Activated CD4-positive, alpha-beta T cell treated with anti-CD3 and anti-CD28 coated beads for 1 hour (primary cell): Measurements from ENCODE around the gene CCRL2.
"Not testable (repeated sequence)": the region's sequence is repeated elsewhere in the genome, so short reads cannot be mapped to it uniquely, and the experiment has no call there.

Experiments used
- DNase-seq: peaks from one replicate; pipeline ENCODE4 v3.0.0-alpha.2; 2020

Gene CCRL2

GRCh38 chr3:46380471-46381221 lies 26.4 kb upstream of the CCRL2 start:
- no peak for DNase-seq

- no peak for DNase-seq
Observed at GRCh38 chr3:46381625-46382024, 25.4 kb upstream of the CCRL2 start.

- DNase-seq, result no peak
Observed at GRCh38 chr3:46383211-46383950, 23.7 kb upstream of the CCRL2 start.

GRCh38 chr3:46383951-46384330 lies 23.1 kb upstream of the CCRL2 start:
- no peak for DNase-seq

GRCh38 chr3:46386205-46386604 lies 20.9 kb upstream of the CCRL2 start:
- DNase-seq, result no peak

- DNase-seq, result not testable (repeated sequence)
Observed at GRCh38 chr3:46388847-46389246, 18.2 kb upstream of the CCRL2 start.

GRCh38 chr3:46389306-46389705 lies 17.8 kb upstream of the CCRL2 start:
- no peak for DNase-seq

GRCh38 chr3:46391526-46391925 lies 15.5 kb upstream of the CCRL2 start:
- DNase-seq, result not testable (repeated sequence)

- DNase-seq, result no peak
Observed at GRCh38 chr3:46393011-46393410, 14.0 kb upstream of the CCRL2 start.

- DNase-seq, result no peak
Observed at GRCh38 chr3:46393554-46394434, 13.3 kb upstream of the CCRL2 start.

- DNase-seq, result no peak
Observed at GRCh38 chr3:46395210-46395661, 11.8 kb upstream of the CCRL2 start.

- DNase-seq, result no peak
Observed at GRCh38 chr3:46395766-46396530, 11.1 kb upstream of the CCRL2 start.

GRCh38 chr3:46397111-46397510 lies 9.9 kb upstream of the CCRL2 start:
- no peak for DNase-seq

- DNase-seq, result no peak
Observed at GRCh38 chr3:46398186-46398955, 8.7 kb upstream of the CCRL2 start.

GRCh38 chr3:46399098-46399497 lies 8.0 kb upstream of the CCRL2 start:
- DNase-seq, result no peak

GRCh38 chr3:46399557-46399956 lies 7.5 kb upstream of the CCRL2 start:
- DNase-seq, result no peak

- no peak for DNase-seq
Observed at GRCh38 chr3:46400000-46400734, 6.9 kb upstream of the CCRL2 start.

- no peak for DNase-seq
Observed at GRCh38 chr3:46400846-46401245, 6.2 kb upstream of the CCRL2 start.

GRCh38 chr3:46401579-46401978 lies 5.5 kb upstream of the CCRL2 start:
- no peak for DNase-seq

GRCh38 chr3:46402902-46403301 lies 4.2 kb upstream of the CCRL2 start:
- not testable (repeated sequence) for DNase-seq
